AG04449 (cell line): ENCODE results near the gene ASB10.

Experiments used
- CTCF ChIA-PET: fragments of 350-600 bp; formaldehyde crosslinking; extraction: SDS; loops from one replicate; lab custom pipeline; 2021; ENCODE audit warnings: antibody characterized with exemption; lab: Yijun Ruan, JAX
- POLR2A ChIA-PET: fragments of 400-600, 350-600 bp; formaldehyde crosslinking; extraction: SDS; loops from one replicate; lab custom pipeline; 2020; ENCODE audit warnings: antibody characterized with exemption, inconsistent platforms; lab: Yijun Ruan, JAX
- DNase-seq: peaks from one replicate; pipeline ENCODE4 v3.0.0-alpha.2; 2010; ENCODE audit warnings: low read depth, low spot score
- H3K4me3 ChIP-seq: 2 replicates; pipeline ENCODE4 v1.5.1; 2011; ENCODE audit warnings: low read depth, mild to moderate bottlenecking, control low read depth, low read length
- CTCF ChIP-seq: IDR thresholded peaks from one replicate; pipeline ENCODE4 v1.5.1; 2011; ENCODE audit warnings: mild to moderate bottlenecking, moderate library complexity, low read length, control low read depth, inconsistent platforms; ENCODE audit not compliant: insufficient read depth; ENCODE audit errors: missing control alignments

ASB10 gene

GRCh38 chr7:151207315-151207714 lies 20.3 kb upstream of the ASB10 start:
- no peak for TF ChIP-seq CTCF
- no peak for DNase-seq
- ChIA-PET POLR2A (no interaction called here), CTCF (interaction anchor here (1.1 kb wide), 1 partner anchor 84 kb away, joined by 3 read pairs; no protein-coding TSS in a partner anchor)
- no peak overlapping the region for H3K4me3 ChIP-seq

GRCh38 chr7:151206914-151207313 lies 19.9 kb upstream of the ASB10 start:
- H3K4me3 ChIP-seq, result no peak overlapping the region
- TF ChIP-seq CTCF, result no peak
- CTCF ChIA-PET, result interaction anchor here (1.1 kb wide), 2 partner anchors 8 to 84 kb away, joined by 3 read pairs; no protein-coding TSS in a partner anchor
- POLR2A ChIA-PET, result interaction anchor here (0.6 kb wide), 1 partner anchor 137 kb away, joined by 3 read pairs; no protein-coding TSS in a partner anchor
- DNase-seq, result no peak

GRCh38 chr7:151205730-151206129 lies 18.7 kb upstream of the ASB10 start:
- H3K4me3 ChIP-seq, result no peak overlapping the region
- POLR2A ChIA-PET, result no interaction called here
- CTCF ChIA-PET, result interaction anchor here (1.1 to 1.5 kb wide), 2 partner anchors 10 to 23 kb away, joined by 3 to 4 read pairs; no protein-coding TSS in a partner anchor
- TF ChIP-seq CTCF, result no peak
- no peak for DNase-seq

- no peak overlapping the region for H3K4me3 ChIP-seq
- no peak for DNase-seq
- CTCF ChIA-PET, result interaction anchor here (1.1 kb wide), 1 partner anchor 40 kb away, joined by 3 read pairs; no protein-coding TSS in a partner anchor
- POLR2A ChIA-PET, result interaction anchor here (0.6 kb wide), 1 partner anchor 24 kb away, joined by 3 read pairs; no protein-coding TSS in a partner anchor
- no peak for TF ChIP-seq CTCF
Measured at GRCh38 chr7:151204383-151205032, 17.5 kb upstream of the ASB10 start.

GRCh38 chr7:151202836-151203235 lies 15.8 kb upstream of the ASB10 start:
- no peak for DNase-seq
- ChIA-PET POLR2A (no interaction called here), CTCF (no interaction called here)
- no peak overlapping the region for H3K4me3 ChIP-seq
- TF ChIP-seq CTCF, result no peak

GRCh38 chr7:151201751-151202150 lies 14.7 kb upstream of the ASB10 start:
- CTCF ChIA-PET, result no interaction called here
- H3K4me3 ChIP-seq, result no peak overlapping the region
- POLR2A ChIA-PET, result no interaction called here
- DNase-seq, result no peak
- TF ChIP-seq CTCF, result no peak
